Effector memory CD4-positive, alpha-beta T cell (primary cell): ENCODE results near the gene CALML6.

ENCODE experiments used
- DNase-seq, 3 donors: peaks; one replicate each; pipeline ENCODE4 v3.0.0-alpha.2; 2020
- H3K27ac ChIP-seq: 2 replicates; pipeline ENCODE4 v1.7.0; 2013; ENCODE audit warnings: mild to moderate bottlenecking, low read length, moderate library complexity; ENCODE audit not compliant: insufficient read depth, poor library complexity, severe bottlenecking
- H3K27me3 ChIP-seq: replicated peaks from 2 replicates; pipeline ENCODE4 v1.7.0; 2013; ENCODE audit warnings: mild to moderate bottlenecking, low read length; ENCODE audit not compliant: insufficient read depth, control insufficient read depth, poor library complexity, severe bottlenecking
- H3K36me3 ChIP-seq: 2 replicates; pipeline ENCODE4 v1.7.0; 2013; ENCODE audit warnings: mild to moderate bottlenecking, low read length, moderate library complexity; ENCODE audit not compliant: control insufficient read depth, insufficient read depth
- H3K4me1 ChIP-seq: 2 replicates; pipeline ENCODE4 v1.7.0; 2013; ENCODE audit warnings: low read length, mild to moderate bottlenecking; ENCODE audit not compliant: control insufficient read depth, insufficient read depth, poor library complexity, severe bottlenecking
- H3K4me3 ChIP-seq: 2 replicates; pipeline ENCODE4 v1.7.0; 2013; ENCODE audit warnings: low read length, low read depth, mild to moderate bottlenecking; ENCODE audit not compliant: insufficient read depth, poor library complexity, severe bottlenecking
- H3K9me3 ChIP-seq: 2 replicates; pipeline ENCODE4 v1.7.0; 2013; ENCODE audit warnings: mild to moderate bottlenecking, low read length, moderate library complexity; ENCODE audit not compliant: control insufficient read depth

CALML6 gene

GRCh38 chr1:1911350-1912041 lies 3.6 kb upstream of the CALML6 start:
- H3K36me3 ChIP-seq, result no peaks in the 10 kb centered on the region
- H3K4me3 ChIP-seq, result no peak overlapping the region
- H3K9me3 ChIP-seq, result no peaks in the 10 kb centered on the region
- H3K4me1 ChIP-seq, result peaks cover 9% of the 10 kb centered on the region
- DNase-seq, result no peak
- H3K27ac ChIP-seq, result no peak overlapping the region
- no peaks in the 10 kb centered on the region for H3K27me3 ChIP-seq

GRCh38 chr1:1914101-1914970 lies 724 bp upstream of the CALML6 start:
- H3K27ac ChIP-seq, result no peak overlapping the region
- H3K4me1 ChIP-seq, result peaks cover 12% of the 10 kb centered on the region
- H3K9me3 ChIP-seq, result no peaks in the 10 kb centered on the region
- no peak for DNase-seq
- no peaks in the 10 kb centered on the region for H3K36me3 ChIP-seq
- no peaks in the 10 kb centered on the region for H3K27me3 ChIP-seq
- H3K4me3 ChIP-seq, result no peak overlapping the region

GRCh38 chr1:1915911-1916840 lies 1.1 kb downstream of the CALML6 start:
- H3K4me3 ChIP-seq, result no peak overlapping the region
- no peaks in the 10 kb centered on the region for H3K27me3 ChIP-seq
- no peak for DNase-seq
- no peak overlapping the region for H3K27ac ChIP-seq
- no peaks in the 10 kb centered on the region for H3K36me3 ChIP-seq
- peaks cover 17% of the 10 kb centered on the region for H3K4me1 ChIP-seq
- no peaks in the 10 kb centered on the region for H3K9me3 ChIP-seq

- H3K4me1 ChIP-seq, result peaks cover 17% of the 10 kb centered on the region
- no peaks in the 10 kb centered on the region for H3K9me3 ChIP-seq
- no peaks in the 10 kb centered on the region for H3K36me3 ChIP-seq
- H3K27me3 ChIP-seq, result no peaks in the 10 kb centered on the region
- no peak for DNase-seq
- no peak overlapping the region for H3K4me3 ChIP-seq
- no peak overlapping the region for H3K27ac ChIP-seq
Measured at GRCh38 chr1:1916851-1917251, 1.8 kb downstream of the CALML6 start.

GRCh38 chr1:1917304-1917976 lies 2.4 kb downstream of the CALML6 start:
- Histone ChIP-seq H3K27ac (no peak overlapping the region), H3K27me3 (no peaks in the 10 kb centered on the region), H3K9me3 (no peaks in the 10 kb centered on the region), H3K4me1 (peaks cover 17% of the 10 kb centered on the region), H3K36me3 (no peaks in the 10 kb centered on the region), H3K4me3 (no peak overlapping the region)
- DNase-seq, result no peak

- H3K9me3 ChIP-seq, result no peaks in the 10 kb centered on the region
- peak overlapping the region; percentile 61 for H3K4me3 ChIP-seq
- no peaks in the 10 kb centered on the region for H3K36me3 ChIP-seq
- H3K27me3 ChIP-seq, result no peaks in the 10 kb centered on the region
- no peak for DNase-seq
- no peak overlapping the region for H3K27ac ChIP-seq
- H3K4me1 ChIP-seq, result peaks cover 17% of the 10 kb centered on the region
Measured at GRCh38 chr1:1917995-1918900, 3.2 kb downstream of the CALML6 start.

GRCh38 chr1:1918901-1919303 lies 3.8 kb downstream of the CALML6 start, which contains the start of gene TMEM52:
TMEM52 (minus strand) TSS chr1:1919279; CDS start chr1:1919265, 14 bp downstream.
- Histone ChIP-seq H3K9me3 (no peaks in the 10 kb centered on the region), H3K4me3 (peak within 1 kb of the TSS; percentile 61), H3K27ac (no peak within 1 kb of the TSS), H3K36me3 (no peaks in the 10 kb centered on the region), H3K4me1 (peaks cover 17% of the 10 kb centered on the region), H3K27me3 (no peaks in the 10 kb centered on the region)
- DNase-seq, result no peak

GRCh38 chr1:1919304-1920056 lies 4.4 kb downstream of the CALML6 start:
- DNase-seq, result peak; percentile 99 to 100 (median 100)
- Histone ChIP-seq H3K36me3 (no peaks in the 10 kb centered on the region), H3K4me1 (peaks cover 17% of the 10 kb centered on the region), H3K27ac (no peak overlapping the region), H3K27me3 (no peaks in the 10 kb centered on the region), H3K9me3 (no peaks in the 10 kb centered on the region), H3K4me3 (peak overlapping the region; percentile 61)
